LHCN-M2 (cell line): Measurements from ENCODE around the gene PDSS2. TPM values are rescaled to one million over a fixed set of nuclear protein-coding genes. Genes with fewer than 3 reads are reported as not detected.
A peak's percentile ranks its signal among the peaks of the same experiment; 100 is the strongest.
"Not testable (repeated sequence)": the region's sequence is repeated elsewhere in the genome, so short reads cannot be mapped to it uniquely, and the experiment has no call there.

Experiments
- DNase-seq: peaks from one replicate; pipeline ENCODE4 v3.0.0-alpha.2; 2012; ENCODE audit warnings: low read depth
- total RNA-seq: library from RNA; depleted of rRNA; stranded (reverse); fragments of >200 nt; gene quantifications from 2 replicates; pipeline ENCODE4 v1.2.3, GENCODE V29; 2014; rRNA removed

PDSS2 gene
- total RNA-seq, 1 experiment from 2014 or later = 11.0 TPM

DNA sequence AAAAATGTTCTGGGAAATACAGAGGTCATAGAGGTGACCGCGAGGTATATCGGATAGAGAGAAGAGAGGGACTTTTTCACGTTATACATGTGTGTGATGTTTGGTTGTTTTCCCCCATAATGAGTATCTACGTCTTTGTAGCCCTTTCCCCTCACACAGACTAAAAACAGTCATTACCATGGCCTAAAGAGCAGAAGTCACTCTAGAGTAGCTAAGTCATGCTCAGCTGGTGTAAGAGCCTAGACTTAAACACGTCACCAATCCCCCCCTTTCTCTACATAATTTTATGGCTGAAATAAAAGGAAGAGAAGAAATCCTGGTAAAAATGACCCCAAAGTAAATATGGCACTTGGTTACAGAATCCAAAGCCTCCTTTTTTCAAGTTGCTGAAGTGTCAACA, 338.1 kb downstream of the PDSS2 start:
- DNase-seq = no peak

DNA sequence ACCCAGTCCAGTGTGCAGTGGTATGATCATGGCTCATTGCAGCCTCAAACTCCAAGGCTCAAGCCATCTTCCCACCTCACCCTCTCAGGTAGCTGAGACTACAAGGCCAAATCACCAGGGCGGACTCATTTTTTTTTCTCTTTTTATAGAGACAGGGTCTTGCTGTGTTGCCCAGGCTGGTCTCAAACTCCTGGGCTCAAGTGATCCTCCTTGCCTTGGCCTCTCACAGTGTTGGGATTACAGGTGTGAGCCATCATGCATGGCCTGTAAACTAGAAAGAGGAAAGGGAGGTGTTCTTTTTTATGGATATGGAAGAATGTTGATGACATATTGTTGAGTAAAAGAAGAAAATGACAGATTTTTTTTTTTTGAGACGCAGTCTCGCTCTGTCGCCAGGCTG, 339.0 kb downstream of the PDSS2 start:
- DNase-seq = no peak

DNA sequence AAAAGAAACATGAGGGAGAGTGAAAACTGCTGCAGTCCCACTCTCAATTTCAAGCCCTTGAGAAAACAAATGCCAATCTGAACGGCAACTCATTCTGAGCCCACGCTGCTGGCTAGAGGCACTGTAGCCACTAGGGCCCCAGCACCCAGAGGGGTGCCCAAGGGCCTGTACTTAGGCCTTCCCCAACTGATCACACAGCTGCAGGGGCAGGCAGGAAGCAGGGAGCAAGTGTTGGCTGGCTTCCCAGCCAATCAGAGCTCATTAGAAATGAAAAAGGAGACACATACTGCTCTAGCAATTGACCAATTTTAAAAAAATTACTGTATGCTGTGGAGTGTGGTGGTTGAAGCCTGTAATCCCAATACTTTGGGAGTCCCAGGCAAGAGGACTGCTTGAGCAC, 340.4 kb downstream of the PDSS2 start:
- DNase-seq = peak; percentile 19

DNA sequence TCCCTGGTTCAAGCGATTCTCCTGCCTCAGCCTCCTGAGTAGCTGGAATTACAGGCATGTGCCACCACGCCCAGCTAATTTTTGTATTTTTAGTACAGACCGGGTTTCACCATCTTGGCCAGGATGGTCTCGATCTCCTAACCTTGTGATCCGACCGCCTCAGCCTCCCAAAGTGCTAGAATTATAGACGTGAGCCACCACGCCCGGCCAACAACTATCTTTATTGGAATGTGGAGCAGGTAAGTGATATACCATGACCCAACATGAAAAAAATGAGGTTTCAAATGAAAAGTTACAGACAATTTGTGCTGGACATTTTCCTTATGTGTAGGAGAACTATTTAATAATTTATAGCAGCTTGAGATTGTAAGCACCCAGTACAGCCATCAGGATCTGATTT, 340.8 kb downstream of the PDSS2 start:
- DNase-seq = not testable (repeated sequence)

DNA sequence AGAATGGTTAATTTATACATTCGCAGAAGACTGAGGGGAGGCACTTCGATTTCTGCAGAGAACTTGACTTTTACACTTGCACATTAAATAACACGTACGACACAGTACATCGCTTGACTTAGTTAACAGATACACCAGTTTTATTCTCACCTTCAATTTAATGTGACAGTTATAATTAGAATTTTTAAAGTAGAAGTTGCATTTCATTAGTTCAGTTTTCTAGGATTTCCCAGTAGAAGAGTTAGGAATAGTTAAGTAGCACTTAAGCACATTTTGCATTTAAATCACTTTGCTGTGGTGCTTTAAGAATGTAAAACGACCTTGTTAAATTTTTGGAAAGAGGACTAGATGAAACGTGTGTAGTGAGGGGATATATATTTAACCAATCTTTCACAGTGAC, 342.4 kb downstream of the PDSS2 start:
- DNase-seq = no peak

DNA sequence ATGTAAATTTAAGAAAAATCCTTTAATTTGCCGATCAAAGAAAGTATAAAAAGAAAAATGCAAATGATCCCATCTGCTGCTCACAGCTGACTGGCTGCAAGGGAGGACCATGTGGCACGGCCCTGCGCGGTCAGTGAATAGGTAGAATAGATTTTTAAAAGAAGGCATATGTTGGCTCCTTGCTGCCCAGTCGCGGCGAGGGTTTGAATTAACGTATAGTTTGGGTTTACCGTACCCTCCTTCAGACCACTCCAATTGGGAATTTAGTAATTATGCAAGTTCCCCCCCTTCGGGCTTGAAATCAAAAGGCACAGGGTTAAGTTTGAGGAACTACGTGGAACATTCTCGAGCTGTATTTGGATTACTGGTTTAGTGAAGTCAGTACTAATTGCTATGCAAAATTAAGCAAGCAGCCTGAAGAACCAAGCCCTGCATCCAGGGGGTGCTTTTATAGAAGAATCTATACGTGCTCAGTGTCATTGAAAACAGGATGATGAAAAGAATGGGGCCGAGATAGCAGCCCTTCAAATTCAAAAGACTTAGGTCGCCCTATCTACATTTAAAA, 343.0 kb downstream of the PDSS2 start:
- DNase-seq = peak; percentile 11

DNA sequence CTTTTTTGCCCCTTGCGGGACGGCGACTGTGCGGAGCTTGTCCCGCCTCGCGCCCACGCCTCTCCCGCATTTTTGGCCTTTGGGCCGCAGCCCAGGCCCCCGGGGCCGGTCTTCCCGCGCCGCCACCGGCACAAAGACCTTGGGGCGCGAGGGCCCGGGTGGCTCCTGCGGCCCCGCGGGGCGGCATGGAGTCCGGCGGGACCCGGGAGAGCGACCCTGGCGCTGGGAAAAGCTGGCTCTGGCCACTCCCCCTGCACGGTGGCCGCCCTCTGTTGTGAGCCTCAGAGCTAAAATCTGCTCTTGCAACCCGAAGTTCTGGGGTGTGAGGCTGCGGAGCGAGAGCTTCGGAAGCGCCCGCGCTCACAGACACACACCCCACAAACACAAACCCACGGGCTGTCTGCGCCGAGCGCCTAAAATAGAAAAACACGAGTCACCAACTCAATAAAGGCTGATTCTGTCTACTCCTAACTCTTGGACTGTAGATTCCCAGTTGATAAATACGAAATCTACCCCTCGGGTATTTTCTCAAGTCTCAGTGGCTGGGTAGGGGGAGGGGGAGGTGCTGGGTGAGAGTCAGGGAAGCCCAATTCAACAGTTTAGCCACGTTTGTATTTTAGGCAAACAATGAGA, 343.6 kb downstream of the PDSS2 start:
- DNase-seq = peak; percentile 42

DNA sequence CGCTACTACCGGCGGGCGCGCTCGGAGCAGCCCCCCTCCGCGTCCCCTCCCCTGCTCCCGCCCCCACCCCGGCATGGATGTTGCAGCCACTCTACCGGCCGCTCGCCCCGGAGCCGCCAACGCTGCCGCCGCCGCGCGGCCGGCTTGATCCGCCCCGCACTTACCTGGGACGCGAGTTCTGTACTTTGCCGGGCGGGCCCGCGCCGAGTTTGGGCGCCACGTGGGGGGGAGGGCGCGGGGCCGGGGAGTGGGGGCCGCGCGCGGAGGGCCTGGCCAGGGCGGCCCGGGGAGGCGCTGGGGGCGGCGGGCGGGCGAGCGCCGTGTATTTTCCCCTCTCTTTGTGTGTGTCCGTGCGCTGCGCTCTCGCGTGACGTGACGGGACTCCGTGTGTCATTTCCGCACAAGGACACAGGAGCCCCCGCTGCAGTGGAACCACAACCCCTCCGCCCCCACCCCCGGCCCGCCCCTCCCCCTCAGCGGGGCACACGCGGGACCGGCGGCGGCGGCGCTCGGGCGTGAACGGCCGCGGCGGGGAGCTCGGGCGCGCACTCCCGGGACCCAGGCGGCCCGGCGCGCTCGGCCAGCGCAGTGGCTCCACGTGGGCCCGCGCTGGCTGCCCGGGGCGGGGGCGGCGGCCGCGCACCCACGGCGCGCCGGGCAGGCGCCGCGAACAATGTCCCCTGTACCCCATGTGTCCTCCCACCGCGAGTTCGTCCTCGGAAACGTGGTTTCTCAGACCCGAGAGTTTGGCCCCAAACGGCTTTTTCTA, 344.3 kb downstream of the PDSS2 start, which contains the start of gene BEND3:
Gene BEND3, minus strand, starts transcription at position 590 of the 769 bp plus-strand sequence. CDS start 16,230 bp downstream, outside the sequence.
- peak; percentile 9 for DNase-seq

DNA sequence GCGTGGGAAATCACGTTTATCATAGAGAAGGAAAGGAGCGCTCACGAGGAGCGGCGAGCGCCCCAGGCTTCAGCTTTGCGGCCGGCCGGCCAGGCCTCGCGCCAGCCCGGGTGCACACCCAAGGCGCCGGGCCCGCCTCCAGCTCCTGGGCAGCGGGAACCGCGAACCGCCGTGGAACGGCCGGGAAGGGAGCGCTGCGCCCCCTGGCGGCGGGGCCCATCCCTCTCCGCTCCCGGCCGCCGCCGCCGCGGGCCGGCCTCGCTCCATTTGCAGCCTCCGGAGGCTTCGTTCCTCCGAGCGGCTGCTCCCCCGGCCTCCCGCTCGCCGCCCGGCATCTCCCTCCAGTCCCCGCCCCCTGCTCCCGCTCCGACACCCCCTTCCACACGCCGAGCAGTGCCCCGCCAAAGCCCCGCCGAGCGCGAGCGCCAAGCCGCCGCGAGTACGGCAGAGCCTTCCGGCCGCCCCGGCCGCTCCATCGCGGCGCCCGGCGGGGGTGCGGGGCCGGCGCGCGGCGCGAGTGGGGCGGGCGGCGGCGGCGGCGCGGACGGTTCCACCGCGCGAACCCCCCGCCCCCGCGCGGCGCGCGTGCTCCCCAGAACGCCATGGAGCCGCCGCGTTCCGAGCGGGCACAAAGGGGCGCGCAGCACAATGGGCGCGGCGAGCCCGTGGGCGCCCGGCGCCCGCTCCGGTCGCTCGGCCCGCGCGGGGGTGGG, 345.0 kb downstream of the PDSS2 start:
- peak; percentile 76 for DNase-seq

DNA sequence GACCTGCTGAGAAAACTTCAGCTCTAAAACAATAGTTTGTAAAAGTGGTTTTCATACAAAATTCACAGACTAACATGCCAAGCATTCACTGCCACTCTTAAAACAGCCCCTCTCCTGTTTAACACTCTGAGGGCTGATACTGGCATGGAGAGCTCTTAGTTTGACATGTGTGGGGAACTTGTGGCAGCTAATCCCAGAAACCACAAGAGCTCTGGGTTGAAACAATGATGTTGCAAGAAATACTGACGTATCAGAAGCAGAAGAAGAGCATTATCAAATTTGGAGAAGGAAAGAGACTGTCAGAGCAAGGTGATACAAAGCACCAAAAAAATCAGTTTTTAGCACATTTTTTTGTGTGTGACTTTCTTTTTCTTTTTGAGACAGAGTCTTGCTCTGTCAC, 349.2 kb downstream of the PDSS2 start:
- peak; percentile 53 for DNase-seq

DNA sequence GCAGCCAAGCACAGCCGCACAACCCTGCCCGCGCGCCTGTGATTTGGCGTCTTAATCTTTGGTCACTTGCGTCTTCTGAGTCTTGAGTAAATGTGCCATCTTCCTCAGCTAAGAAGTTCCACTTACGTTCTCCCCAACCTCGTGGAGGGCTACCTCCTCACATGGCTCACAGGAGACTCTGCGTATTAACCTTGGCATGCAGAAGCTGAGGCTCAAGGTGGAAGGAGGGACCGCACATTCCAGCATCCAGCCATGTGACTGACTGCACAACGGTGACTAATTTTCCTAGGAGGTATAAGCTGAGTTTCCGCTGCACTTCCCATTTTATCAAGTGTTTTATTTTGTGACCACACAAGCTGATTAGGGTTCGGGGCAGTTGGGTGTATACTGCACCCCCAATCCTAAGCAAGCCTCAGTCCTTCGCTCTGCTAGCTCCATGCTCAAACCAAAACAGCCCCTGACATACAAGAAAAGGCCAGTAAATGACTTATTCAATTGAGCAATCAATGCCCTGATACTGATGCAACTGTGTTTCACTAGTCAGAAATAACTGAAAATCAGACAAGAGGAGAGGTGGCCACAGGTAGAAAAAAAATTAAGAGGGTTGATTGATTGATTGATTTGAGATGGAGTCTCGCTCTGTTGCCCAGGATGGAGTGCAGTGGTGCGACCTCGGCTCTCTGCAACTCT, 351.0 kb downstream of the PDSS2 start:
- no peak for DNase-seq

DNA sequence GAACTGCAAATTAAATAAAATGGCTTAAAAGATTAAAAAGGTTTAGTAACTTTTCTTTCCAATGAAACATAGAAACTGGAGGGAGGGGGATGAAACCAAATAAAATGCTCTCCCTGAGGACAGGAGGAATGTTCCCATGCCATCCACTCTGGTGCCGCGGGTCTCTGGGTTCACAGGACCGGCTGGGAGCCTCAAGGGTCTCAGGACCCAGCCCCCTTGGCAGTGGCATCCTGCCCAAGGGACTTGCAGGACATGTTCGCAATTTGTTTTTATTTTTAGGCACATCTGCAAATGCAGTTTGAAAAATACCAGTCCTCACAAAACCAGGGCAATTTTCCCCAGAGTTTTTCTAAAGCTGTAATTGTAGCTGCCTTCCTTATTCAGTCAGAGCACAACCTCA, 351.6 kb downstream of the PDSS2 start:
- no peak for DNase-seq

DNA sequence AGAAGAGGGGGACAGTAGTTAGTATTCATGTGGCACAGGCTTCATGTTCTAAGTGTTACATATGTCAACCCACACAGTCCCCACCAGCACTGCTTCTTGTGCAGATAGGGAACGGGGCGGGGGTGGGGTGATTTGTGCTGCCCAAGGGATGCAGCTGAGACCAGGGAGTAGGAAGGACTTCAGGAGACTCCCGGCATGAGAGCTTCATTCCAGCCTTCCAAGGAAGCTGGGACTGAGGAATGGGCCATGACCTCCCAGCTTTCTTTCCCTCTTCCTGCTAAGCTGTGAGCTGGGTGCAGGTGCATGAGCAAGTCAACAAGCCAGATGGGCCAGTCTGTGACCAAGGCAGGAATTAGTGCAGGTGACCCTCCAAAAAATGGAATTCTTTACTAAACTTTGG, 353.2 kb downstream of the PDSS2 start:
- DNase-seq = no peak

DNA sequence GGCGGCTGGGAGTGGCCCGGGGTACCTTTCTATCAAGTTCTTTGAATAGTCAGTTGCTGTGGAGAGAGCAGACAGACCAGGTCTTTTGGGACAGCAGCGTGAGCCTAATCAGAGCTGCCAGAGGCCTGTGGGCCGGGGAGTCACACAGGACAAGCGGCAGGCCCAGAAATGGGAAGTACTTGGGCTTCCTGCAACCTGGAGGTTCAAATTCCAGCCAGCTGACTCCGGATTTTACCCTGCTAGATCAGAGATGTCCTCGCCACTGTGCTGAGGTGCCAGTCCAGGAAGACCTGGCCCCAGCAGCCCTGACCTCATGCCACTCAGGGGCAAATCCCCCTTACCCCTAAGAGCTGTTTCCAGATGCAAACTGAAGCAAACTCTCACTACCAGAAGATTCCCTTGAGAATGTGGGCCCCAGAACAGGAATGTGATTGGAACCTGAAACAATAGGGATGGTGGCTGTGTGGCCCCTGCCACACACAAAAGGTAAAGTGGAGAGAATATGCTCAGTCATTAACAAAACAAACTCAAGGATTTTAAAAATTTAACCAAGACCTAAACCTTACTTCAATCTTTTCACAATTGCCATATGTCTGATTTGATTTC, 353.8 kb downstream of the PDSS2 start:
- DNase-seq = no peak

DNA sequence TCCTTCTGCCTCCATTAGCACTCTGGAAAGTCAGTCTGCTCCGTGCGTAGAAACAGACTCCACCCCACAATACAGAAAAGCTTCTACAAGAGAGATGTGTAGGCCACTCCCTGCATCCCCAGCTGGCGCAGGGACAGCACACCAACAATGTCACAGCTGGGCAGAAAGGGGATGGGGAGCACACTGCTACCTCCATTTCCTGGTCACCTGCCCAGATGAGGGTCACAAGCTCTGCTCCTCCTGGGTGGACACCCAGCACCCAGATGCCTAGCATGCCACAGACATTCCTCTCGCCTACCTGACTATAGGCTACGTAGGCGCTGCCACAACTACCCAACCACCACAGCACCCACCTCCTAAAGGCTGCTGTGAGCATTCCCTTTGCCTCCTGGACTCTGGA, 356.3 kb downstream of the PDSS2 start:
- no peak for DNase-seq

Other genes starting within 250 kb of the PDSS2 start
- gene SOBP, start 30.6 kb upstream of the PDSS2 start, total RNA-seq = under 0.01 and 0.19 TPM in 2 replicates